ENCODE results near the gene P3H4.

- TF ChIP-seq EP300 (IDR thresholded peaks at IDR 0.05) (no peak), CTCF (IDR thresholded peaks at IDR 0.05) (no peak)
These were observed 11.4 kb upstream of the P3H4 start for GRCh38 chr17:41823141-41823524.
